HG02763 (cell line): ENCODE results near the gene SBK1.
"Not testable (repeated sequence)": the region's sequence is repeated elsewhere in the genome, so short reads cannot be mapped to it uniquely, and the experiment has no call there.

Experiments used
- ATAC-seq: cut with Tn5 transposase; IDR thresholded peaks from one replicate; pipeline ENCODE4 v1.9.1; 2021; ENCODE audit warnings: mild to moderate bottlenecking, moderate library complexity; ENCODE audit not compliant: unreplicated experiment

Gene SBK1

GRCh38 chr16:28326881-28327610, 34.7 kb downstream of the SBK1 start:
- ATAC-seq = no peak

GRCh38 chr16:28330232-28330631, 37.9 kb downstream of the SBK1 start:
- ATAC-seq = not testable (repeated sequence)

DNA sequence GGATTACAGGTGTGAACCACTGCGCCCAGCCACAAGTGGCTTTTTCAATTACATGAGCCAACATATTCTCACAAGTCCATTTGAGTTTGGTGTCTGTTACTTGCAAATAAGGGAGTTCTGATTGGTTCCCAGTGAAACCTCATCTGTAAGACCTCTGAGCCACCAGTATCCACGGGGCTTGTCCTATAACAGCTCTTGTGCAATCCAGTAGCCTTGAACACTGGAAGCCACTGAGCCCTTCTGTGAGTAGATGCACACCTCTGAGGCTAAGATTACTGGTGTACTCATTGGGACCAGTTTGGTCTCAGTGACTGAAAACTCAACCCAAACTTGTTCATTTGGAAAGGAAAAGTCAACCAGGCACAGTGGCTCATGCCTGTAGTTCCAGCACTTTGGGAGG, 38.7 kb downstream of the SBK1 start:
- ATAC-seq = not testable (repeated sequence)

- not testable (repeated sequence) for ATAC-seq
These were observed 40.3 kb downstream of the SBK1 start for GRCh38 chr16:28332632-28333031.

DNA sequence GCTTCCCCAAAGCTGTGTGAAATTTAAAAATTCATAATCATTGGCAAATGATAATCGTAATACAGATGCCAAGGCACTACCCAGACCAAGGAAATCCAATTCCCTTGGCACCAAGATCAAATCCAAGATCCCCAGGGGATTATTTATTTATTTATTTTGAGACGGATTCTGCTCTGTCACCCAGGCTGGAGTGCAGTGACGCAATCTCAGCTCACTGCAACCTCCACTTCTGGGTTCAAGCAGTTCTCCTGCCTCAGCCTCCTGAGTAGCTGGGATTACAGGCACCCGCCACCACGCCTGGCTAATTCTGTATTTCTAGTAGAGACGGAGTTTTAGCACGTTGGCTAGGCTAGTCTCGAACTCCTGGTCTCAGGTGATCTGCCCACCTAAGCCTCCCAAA, 43.4 kb downstream of the SBK1 start:
- ATAC-seq = not testable (repeated sequence)

GRCh38 chr16:28336940-28337710, 44.8 kb downstream of the SBK1 start:
- not testable (repeated sequence) for ATAC-seq

GRCh38 chr16:28338230-28338629, 45.9 kb downstream of the SBK1 start:
- ATAC-seq = not testable (repeated sequence)

- ATAC-seq = not testable (repeated sequence)
These were observed 70.3 kb downstream of the SBK1 start for GRCh38 chr16:28362600-28362999.

DNA sequence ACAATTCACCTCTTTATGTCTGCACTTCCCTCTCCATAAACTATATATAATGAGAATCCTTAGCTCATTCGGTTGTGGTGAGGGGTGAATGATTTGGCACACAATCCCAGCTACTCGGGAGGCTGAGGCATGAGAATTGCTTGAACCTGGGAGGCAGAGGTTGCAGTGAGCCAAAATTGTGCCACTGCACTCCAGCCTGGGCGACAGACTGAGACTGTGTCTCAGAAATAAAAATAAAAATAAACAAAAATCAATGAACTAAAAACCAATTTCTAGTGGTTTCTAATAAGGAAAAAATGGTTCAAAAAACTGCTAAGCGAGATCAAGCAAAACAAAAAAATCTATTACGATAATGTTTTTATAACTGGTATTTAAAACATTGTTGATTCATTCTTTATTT, 71.1 kb downstream of the SBK1 start, which contains the start of gene NPIPB6:
TSS of gene NPIPB6 (minus strand) at position 101 of the 400 bp plus-strand sequence. CDS start 686 bp downstream, outside the sequence.
- not testable (repeated sequence) for ATAC-seq

DNA sequence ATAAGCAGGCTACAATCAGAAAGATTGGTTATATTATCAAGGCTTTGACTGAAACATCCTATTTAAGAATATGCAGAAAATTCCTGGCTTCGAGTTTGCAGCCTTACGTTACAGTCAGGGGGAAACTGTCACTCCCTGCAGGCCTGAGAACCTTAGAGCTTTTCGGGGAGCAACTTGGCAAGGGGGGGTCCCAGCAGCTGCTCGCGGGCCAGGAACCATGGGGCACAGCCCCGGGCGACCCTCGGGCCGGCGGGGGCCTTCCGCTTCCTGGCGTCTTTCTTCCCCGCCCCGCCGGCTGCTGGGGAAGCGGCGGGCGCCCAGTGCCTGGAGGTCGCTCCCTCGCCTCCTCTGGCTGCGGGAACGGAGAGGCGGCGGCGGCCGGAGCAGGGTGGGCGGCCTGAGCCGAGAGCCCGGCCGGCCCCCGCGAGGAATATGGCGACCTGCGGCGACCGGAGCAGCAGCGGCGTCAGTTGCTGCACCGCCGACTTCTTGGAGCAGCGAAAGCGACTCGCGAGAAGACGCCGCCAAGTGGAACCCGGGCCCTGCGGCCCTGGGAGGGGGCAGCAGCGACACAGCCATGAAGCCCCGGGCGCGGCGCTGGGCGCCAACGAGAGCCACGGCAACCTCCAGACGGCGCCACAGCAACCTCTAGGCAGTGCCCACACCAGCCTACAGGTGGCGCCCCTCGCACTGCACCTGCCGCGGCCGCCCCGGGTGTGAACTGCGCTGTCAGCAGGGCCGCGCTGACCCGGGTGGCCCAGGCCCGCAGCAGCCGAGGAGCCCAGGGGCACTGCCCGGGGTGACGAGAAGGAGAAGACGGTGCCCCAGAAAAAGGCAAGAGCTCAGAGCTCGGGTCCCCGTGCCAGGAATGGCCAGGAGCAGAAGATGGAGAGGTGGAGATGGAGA, 72.2 kb downstream of the SBK1 start:
- peak; percentile 82 for ATAC-seq

GRCh38 chr16:28367926-28368325, 75.6 kb downstream of the SBK1 start:
- ATAC-seq = not testable (repeated sequence)
